NCI-H524 treated with DMSO at 0.1 percent for 48 hours (cell line): Measurements from ENCODE around the gene PLAC9.

Source experiments
- DNase-seq: peaks from one replicate; lab custom pipeline; 2025; lab: John Stamatoyannopoulos, UW

PLAC9 gene

GRCh38 chr10:80160361-80161320 lies 28.1 kb downstream of the PLAC9 start:
- DNase-seq = no peak

DNA sequence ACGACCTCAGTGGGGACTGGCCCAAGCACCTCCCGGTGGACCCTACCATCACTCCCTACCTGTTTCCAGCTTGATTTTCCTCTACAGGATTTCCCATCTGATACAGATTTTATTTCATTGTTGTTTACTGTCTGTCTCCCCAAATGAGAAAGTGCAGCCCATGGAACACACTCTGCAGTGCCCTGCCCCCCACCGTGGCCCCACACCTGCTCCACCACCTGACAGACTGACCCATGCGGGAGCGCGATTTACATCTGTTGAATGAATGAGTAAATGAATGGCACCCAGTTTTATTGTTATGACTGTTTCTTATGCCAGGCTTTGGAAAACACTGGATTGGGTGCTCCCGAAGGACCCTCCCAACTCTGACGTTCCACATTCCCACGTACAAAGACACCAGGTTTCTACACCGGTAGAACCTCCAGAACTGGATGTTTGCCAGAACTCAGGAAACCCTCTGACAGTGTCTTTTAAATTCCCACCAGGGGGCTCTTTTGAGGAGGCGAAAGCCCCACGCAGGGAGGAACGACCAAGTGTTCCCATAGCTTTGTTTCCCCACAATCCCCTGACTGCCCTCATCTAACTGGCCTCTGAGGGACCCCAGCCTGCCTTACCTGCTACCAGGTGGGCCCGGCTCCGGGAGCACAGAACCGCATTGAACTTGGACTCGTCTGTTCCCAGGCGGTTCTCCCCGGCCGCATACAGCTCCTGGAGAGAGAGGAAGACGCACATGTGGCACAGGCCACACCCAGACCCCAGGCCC lies 29.0 kb downstream of the PLAC9 start:
- no peak for DNase-seq

DNA sequence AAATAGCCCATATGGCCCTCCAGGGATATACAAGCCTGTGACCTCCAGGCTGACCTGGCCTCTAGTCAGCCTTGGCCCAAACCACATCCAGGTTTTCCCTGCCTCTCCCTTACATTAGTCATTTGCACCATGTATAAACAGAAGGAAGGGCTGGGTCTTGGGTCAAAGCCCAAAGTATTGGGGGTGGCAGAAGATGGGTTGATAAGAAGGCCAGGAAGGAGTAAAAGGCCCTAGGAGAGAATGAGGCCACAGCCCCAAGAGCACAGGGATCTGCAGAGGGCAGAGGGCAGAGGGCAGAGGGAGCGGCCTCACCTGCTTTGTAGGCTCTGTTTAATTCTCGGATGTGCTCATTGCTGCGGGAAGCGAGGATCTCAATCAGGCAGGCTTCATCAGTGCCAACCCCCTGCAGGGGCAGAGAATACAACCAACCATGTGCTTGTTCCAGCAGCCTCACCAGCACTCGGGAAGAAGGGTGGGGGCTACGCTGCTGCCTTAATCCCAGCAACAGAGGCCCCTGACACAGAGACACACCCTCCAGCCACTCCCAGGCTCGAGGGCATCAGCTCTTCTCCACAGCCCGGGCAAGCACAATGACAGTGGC lies 31.3 kb downstream of the PLAC9 start:
- no peak for DNase-seq

DNA sequence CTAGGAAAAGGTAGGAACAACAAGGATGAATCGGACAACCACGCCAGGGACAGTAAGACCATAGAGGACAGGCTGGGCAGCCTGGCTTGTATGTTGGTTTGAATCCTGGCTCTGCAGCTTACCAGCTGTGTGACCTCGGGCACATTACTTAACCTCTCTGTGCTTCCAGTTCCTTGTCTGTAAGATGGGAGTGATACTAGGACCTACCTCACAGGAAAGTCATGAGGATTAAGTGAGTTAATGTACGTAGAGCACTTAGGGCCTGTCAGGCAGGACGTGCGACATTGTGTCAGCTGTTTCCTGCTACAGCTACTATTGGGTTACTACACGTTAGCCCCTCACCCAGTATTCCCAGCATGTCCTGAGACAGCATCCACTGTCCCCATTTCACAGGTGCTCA lies 32.1 kb downstream of the PLAC9 start:
- DNase-seq = no peak

- DNase-seq = no peak
Observed at GRCh38 chr10:80165173-80165572, 32.6 kb downstream of the PLAC9 start.

- DNase-seq = no peak
Observed at GRCh38 chr10:80166581-80167470, 34.3 kb downstream of the PLAC9 start.

- DNase-seq = no peak
Observed at GRCh38 chr10:80167471-80168161, 35.1 kb downstream of the PLAC9 start.

- DNase-seq = no peak
Observed at GRCh38 chr10:80168162-80168511, 35.6 kb downstream of the PLAC9 start.

DNA sequence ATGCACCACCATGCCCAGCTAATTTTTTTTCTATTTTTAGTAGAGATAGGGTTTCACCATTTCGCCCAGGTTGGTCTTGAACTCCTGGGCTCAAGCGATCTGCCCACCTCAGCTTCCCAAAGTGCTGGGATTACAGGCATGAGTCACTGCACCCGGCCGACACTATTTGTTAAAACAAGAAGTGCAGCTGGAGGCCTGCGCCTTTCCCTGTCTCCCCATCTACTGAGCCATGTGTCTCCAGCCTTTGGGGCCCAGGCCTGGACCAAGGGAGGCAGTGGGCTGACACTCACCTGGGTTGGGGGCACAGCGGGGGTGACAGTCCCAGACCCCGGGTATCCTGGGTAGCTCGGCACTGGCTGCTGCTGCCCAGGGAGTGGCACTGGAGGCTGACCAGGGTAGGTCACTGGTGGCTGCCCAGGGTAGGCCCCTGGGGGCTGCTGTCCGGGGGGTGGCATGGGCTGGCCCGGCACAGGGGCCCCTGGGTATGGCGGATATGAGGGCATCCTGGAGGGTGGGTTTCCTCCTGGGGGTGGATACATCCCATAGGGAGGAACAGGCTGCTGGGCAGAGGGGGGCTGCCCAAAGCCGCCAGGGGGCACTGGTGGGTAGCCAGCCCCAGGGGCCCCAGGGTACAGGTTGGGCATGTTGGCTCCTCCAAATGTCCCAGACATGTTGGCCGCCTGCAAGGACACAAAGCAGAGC lies 36.3 kb downstream of the PLAC9 start:
- DNase-seq = no peak

DNA sequence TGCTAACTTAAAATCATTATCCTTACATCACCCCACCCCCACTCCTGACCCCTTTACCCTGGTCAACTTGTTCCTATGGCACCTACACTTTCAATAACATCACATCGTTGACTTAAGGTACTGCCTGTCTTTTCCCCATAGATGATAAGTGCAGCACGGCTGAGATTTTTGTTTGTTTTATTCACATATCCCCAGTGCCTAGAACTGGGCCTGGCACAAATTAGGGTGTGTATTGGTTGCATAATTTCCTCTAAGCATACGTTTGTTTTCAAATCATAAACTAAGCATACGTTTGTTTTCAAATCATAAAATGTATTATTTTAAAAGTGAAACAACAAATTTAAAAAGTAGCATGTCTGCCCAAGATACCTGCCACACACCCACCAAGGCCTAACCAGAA lies 37.5 kb downstream of the PLAC9 start:
- DNase-seq = no peak

DNA sequence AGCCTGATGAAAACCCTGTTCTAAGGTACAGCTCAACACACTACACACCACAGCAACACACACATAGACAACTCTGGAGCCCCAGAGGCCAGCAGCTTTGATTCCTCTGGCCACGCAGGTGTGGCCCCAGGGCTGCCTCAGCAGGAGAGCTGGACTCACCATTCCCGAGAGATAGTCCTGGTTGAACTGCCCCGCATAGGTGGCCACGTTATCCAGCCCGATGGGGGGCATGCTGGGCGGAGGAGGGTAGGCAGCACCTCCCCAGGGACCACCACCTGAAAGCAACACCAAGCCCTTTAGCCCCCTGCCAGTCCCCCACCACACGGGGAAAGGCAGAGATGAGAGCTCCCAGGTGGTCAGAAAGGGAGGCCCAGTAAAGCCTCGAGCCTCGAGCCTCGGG lies 38.1 kb downstream of the PLAC9 start:
- no peak for DNase-seq

DNA sequence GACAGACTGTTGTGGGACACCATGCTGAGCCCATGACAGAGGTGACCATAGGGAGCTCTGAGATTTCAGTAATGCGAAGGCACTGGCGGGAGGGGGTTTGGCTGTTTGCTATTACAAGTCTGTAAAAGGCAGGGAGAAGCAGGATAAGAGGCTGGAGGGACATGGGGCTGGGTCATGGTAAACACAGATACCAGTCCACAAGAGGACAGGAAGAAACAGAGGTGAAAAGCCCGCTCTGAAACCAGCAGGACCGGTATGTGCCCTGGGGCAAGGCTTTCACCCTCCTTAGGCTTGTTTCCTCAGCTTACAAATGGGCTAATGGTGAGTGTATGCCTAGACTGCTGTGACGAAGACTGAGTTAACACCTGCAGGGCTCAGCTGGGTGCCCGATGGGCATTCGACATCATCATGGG lies 38.7 kb downstream of the PLAC9 start:
- DNase-seq = no peak

GRCh38 chr10:80172896-80173295 lies 40.4 kb downstream of the PLAC9 start:
- no peak for DNase-seq

GRCh38 chr10:80173466-80173865 lies 40.9 kb downstream of the PLAC9 start:
- DNase-seq = no peak

GRCh38 chr10:80174641-80175395 lies 42.3 kb downstream of the PLAC9 start:
- DNase-seq = no peak

DNA sequence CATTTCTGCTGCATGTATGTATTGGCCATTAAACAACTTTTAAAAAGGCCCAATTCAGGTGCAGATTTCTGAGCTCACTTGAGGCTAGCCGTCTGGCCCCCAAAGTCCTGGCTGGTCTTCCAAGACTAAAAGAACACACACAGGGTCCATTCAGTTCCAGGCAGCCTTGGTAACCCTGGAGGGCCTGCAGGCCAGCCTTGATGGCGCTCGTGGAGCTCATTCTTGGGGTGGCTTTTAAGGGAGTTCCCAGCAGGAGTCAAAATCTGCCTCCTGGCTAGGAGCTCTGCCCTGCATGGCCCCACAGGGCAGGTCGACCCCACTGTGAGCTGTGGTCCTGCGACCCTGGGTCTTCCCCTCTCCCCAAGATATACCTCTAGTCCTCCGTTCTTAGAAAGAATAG lies 44.0 kb downstream of the PLAC9 start:
- no peak for DNase-seq

- no peak for DNase-seq
Observed at GRCh38 chr10:80177781-80178636, 45.5 kb downstream of the PLAC9 start.

GRCh38 chr10:80182986-80183385 lies 50.5 kb downstream of the PLAC9 start:
- DNase-seq = no peak

- no peak for DNase-seq
Observed at GRCh38 chr10:80183436-80183835, 50.9 kb downstream of the PLAC9 start.
